Gastroesophageal sphincter (tissue), 4 donors: ENCODE data around the gene ARHGAP25. TPM values are rescaled to one million over a fixed set of nuclear protein-coding genes. Genes with fewer than 3 reads are reported as not detected.
A peak's percentile ranks its signal among the peaks of the same experiment; 100 is the strongest.

Source experiments
- ATAC-seq: fragments of 150-250 bp; one replicate; pipeline ENCODE4 v1.9.1; 2016; ENCODE audit warnings: mild to moderate bottlenecking, moderate library complexity
- H3K27ac ChIP-seq, 4 donors: fragments of 200-600 bp; sonication (generic) in 3 of 4; 1 replicate in 3 of 4; 2 replicates in 1 of 4; pipeline ENCODE4 v1.5.1; 2016 to 2019
- H3K27me3 ChIP-seq: fragments of 200-600 bp; sonication (generic); one replicate; pipeline ENCODE4 v1.5.1; 2019
- H3K36me3 ChIP-seq, 2 donors: fragments of 200-600 bp; sonication (generic); one replicate each; pipeline ENCODE4 v1.5.1; 2019; ENCODE audit warnings: control low read depth in 1 of 2
- H3K4me1 ChIP-seq, 3 donors: fragments of 200-600 bp; sonication (generic); 1 replicate in 2 of 3; 2 replicates in 1 of 3; pipeline ENCODE4 v1.5.1; 2016 to 2019; ENCODE audit warnings: control low read depth in 2 of 3
- H3K4me3 ChIP-seq, 2 donors: fragments of 200-600 bp; sonication (generic); one replicate each; pipeline ENCODE4 v1.5.1; 2019; ENCODE audit warnings: mild to moderate bottlenecking in 1 of 2, moderate library complexity in 1 of 2
- H3K9me3 ChIP-seq, 3 donors: fragments of 200-600 bp; sonication (generic); one replicate each; pipeline ENCODE4 v1.5.1; 2017 to 2019; ENCODE audit warnings: control low read depth in 2 of 3
- CTCF ChIP-seq, 4 experiments: fragments of 200-600 bp in 2 of 4; fragments of 450-650 bp in 2 of 4; sonication (generic) in 1 of 4; IDR thresholded peaks; one replicate each; pipeline ENCODE4 v1.5.1; 2017 to 2019; ENCODE audit warnings: antibody characterized with exemption in 4 of 4, mild to moderate bottlenecking in 2 of 4, moderate library complexity in 2 of 4
- EP300 ChIP-seq: sonication (generic); formaldehyde crosslinking; IDR thresholded peaks from one replicate; pipeline ENCODE4 v1.6.1; 2017; ENCODE audit warnings: antibody characterized with exemption, mild to moderate bottlenecking
- POLR2A ChIP-seq, 2 donors: fragments of 450-650 bp; IDR thresholded peaks; one replicate each; pipeline ENCODE4 v1.6.1; 2017; ENCODE audit warnings: antibody characterized with exemption in 2 of 2, mild to moderate bottlenecking in 2 of 2, moderate library complexity in 1 of 2
- POLR2AphosphoS5 ChIP-seq: sonication (generic); formaldehyde crosslinking; IDR thresholded peaks from one replicate; pipeline ENCODE4 v1.6.1; 2017; ENCODE audit warnings: antibody characterized with exemption
- WGBS, 2 donors: methylation state at CpG; one replicate each; pipeline ENCODE4 v1.1.5; 2018; ENCODE audit warnings: low coverage in 1 of 2; 5-methylcytosine and 5-hydroxymethylcytosine counted together
- total RNA-seq, 4 donors: library from RNA; depleted of rRNA; stranded (reverse); fragments of >200 nt; gene quantifications; one replicate each; pipeline ENCODE4 v1.1.0, GENCODE V29; 2016

Gene ARHGAP25
- 1 to 10 TPM; 2.2 to 7.3 (median 4.4) TPM for total RNA-seq

GRCh38 chr2:68734688-68735525 lies at the start of gene ARHGAP25:
TSS of gene ARHGAP25 (plus strand) at chr2:68734811. CDS start at chr2:68735200, 389 bp downstream.
- TF ChIP-seq POLR2A (IDR thresholded peaks at IDR 0.05) (no peak), EP300 (no peak), CTCF (IDR thresholded peaks at IDR 0.05) (no peak), POLR2AphosphoS5 (no peak)
- peak within 1 kb of the TSS in 3 of 4 donors; percentile 24 to 31 (median 24) for H3K27ac ChIP-seq
- WGBS, 2 donors: 56 to 65% methylated on average over 11 to 12 of the region's 12 CpGs
- H3K36me3 ChIP-seq: no peaks in the 10 kb centered on the region
- ATAC-seq: no peak
- no peaks in the 10 kb centered on the region for H3K27me3 ChIP-seq
- H3K4me3 ChIP-seq: peak within 1 kb of the TSS in 1 of 2 donors; percentile 31
- no peaks in the 10 kb centered on the region for H3K9me3 ChIP-seq
- H3K4me1 ChIP-seq: no peaks in the 10 kb centered on the region

- Histone ChIP-seq H3K4me3 (no peak overlapping the region), H3K36me3 (no peaks in the 10 kb centered on the region), H3K9me3 (no peaks in the 10 kb centered on the region), H3K27ac (no peak overlapping the region), H3K4me1 (no peaks in the 10 kb centered on the region), H3K27me3 (peaks cover 5% of the 10 kb centered on the region)
- no peak for ATAC-seq
- TF ChIP-seq POLR2A (IDR thresholded peaks at IDR 0.05): no peak
- no peak for TF ChIP-seq CTCF (IDR thresholded peaks at IDR 0.05)
- TF ChIP-seq POLR2AphosphoS5: no peak
- no peak for TF ChIP-seq EP300
- WGBS, 2 donors: 50 to 55% methylated on average over 3 of the region's 5 CpGs
Measured at GRCh38 chr2:68686178-68686577, 48.4 kb upstream of the ARHGAP25 start.

- no peaks in the 10 kb centered on the region for H3K4me1 ChIP-seq
- no peaks in the 10 kb centered on the region for H3K36me3 ChIP-seq
- no peak overlapping the region for H3K4me3 ChIP-seq
- ATAC-seq: no peak
- no peak overlapping the region for H3K27ac ChIP-seq
- no peaks in the 10 kb centered on the region for H3K9me3 ChIP-seq
- no peak for TF ChIP-seq CTCF (IDR thresholded peaks at IDR 0.05)
- no peak for TF ChIP-seq POLR2AphosphoS5
- no peak for TF ChIP-seq POLR2A (IDR thresholded peaks at IDR 0.05)
- no peak for TF ChIP-seq EP300
- peaks cover under 1% of the 10 kb centered on the region for H3K27me3 ChIP-seq
- 85 to 100% methylated on average over 1 of the region's 1 CpG for WGBS, 2 donors
Measured at GRCh38 chr2:68687018-68687417, 47.6 kb upstream of the ARHGAP25 start.

GRCh38 chr2:68689553-68690537 lies 44.8 kb upstream of the ARHGAP25 start:
- 56 to 65% methylated on average over 7 of the region's 7 CpGs for WGBS, 2 donors
- H3K27ac ChIP-seq: no peak overlapping the region
- H3K36me3 ChIP-seq: no peaks in the 10 kb centered on the region
- ATAC-seq: no peak
- H3K4me3 ChIP-seq: no peak overlapping the region
- no peaks in the 10 kb centered on the region for H3K27me3 ChIP-seq
- H3K4me1 ChIP-seq: no peaks in the 10 kb centered on the region
- H3K9me3 ChIP-seq: no peaks in the 10 kb centered on the region
- TF ChIP-seq CTCF (IDR thresholded peaks at IDR 0.05): no peak
- TF ChIP-seq POLR2AphosphoS5: no peak
- TF ChIP-seq POLR2A (IDR thresholded peaks at IDR 0.05): no peak
- TF ChIP-seq EP300: no peak
